Fibroblast of skin of right quadriceps (primary cell): ENCODE data around the gene RIPPLY3.
A peak's percentile ranks its signal among the peaks of the same experiment; 100 is the strongest.

Experiments used
- DNase-seq: peaks from one replicate; pipeline ENCODE4 v3.0.0-alpha.2; 2013

The RIPPLY3 gene

GRCh38 chr21:37006486-37007291 is at the start of gene RIPPLY3:
Gene RIPPLY3, plus strand, starts transcription at chr21:37006702. Its CDS starts 71 bp downstream, at chr21:37006773.
- DNase-seq, result peak; percentile 28

- DNase-seq, result no peak
Measured at GRCh38 chr21:36959020-36959835, 47.3 kb upstream of the RIPPLY3 start.

- DNase-seq, result no peak
Measured at GRCh38 chr21:36960676-36961284, 45.7 kb upstream of the RIPPLY3 start.

- DNase-seq, result no peak
Measured at GRCh38 chr21:36962098-36962780, 44.3 kb upstream of the RIPPLY3 start.

GRCh38 chr21:36964398-36964797 is 42.1 kb upstream of the RIPPLY3 start:
- DNase-seq, result no peak

- DNase-seq, result no peak
Measured at GRCh38 chr21:36964827-36965719, 41.4 kb upstream of the RIPPLY3 start.

- DNase-seq, result no peak
Measured at GRCh38 chr21:36965720-36966065, 40.8 kb upstream of the RIPPLY3 start.

GRCh38 chr21:36966066-36966820 is 40.3 kb upstream of the RIPPLY3 start, which contains the start of gene HLCS:
Gene HLCS, minus strand, starts transcription at chr21:36966669. Its CDS starts 31 bp downstream, at chr21:36966638.
- peak; percentile 72 for DNase-seq

- peak; percentile 11 for DNase-seq
Measured at GRCh38 chr21:36966821-36967768, 39.4 kb upstream of the RIPPLY3 start.

- no peak for DNase-seq
Measured at GRCh38 chr21:36968414-36968813, 38.1 kb upstream of the RIPPLY3 start.

GRCh38 chr21:36968976-36969375 is 37.5 kb upstream of the RIPPLY3 start:
- DNase-seq, result no peak

- no peak for DNase-seq
Measured at GRCh38 chr21:36973986-36974850, 32.3 kb upstream of the RIPPLY3 start.

GRCh38 chr21:36974851-36975192 is 31.7 kb upstream of the RIPPLY3 start:
- DNase-seq, result no peak

GRCh38 chr21:36976228-36976861 is 30.2 kb upstream of the RIPPLY3 start:
- no peak for DNase-seq

- DNase-seq, result peak; percentile 83
Measured at GRCh38 chr21:36976882-36977651, 29.4 kb upstream of the RIPPLY3 start.

- DNase-seq, result peak; percentile 26
Measured at GRCh38 chr21:36980280-36981048, 26.0 kb upstream of the RIPPLY3 start.

GRCh38 chr21:36981049-36981391 is 25.5 kb upstream of the RIPPLY3 start:
- DNase-seq, result no peak
